CD8-positive, alpha-beta memory T cell (primary cell): Measurements from ENCODE around the gene MYL3. TPM values are rescaled to one million over a fixed set of nuclear protein-coding genes. Genes with fewer than 3 reads are reported as not detected.

ENCODE experiments used
- CTCF ChIA-PET: fragments of 350-600 bp; sonication (Branson Sonifier 250); formaldehyde crosslinking; loops from one replicate; lab custom pipeline; 2021; ENCODE audit warnings: antibody characterized with exemption; lab: Charles Lee
- POLR2A ChIA-PET: fragments of 350-600 bp; sonication (Branson Sonifier 250); formaldehyde crosslinking; loops from one replicate; lab custom pipeline; 2021; ENCODE audit warnings: antibody characterized with exemption; lab: Charles Lee
- DNase-seq, 5 donors: peaks; one replicate each; pipeline versions ENCODE4 v3.0.0 to v3.0.0-alpha.2; 2020 to 2022; ENCODE audit warnings: mixed read lengths in 1 of 5
- H3K27ac ChIP-seq: one replicate; pipeline ENCODE4 v1.7.0; 2013; ENCODE audit warnings: low read depth, mild to moderate bottlenecking, low read length, moderate library complexity
- H3K27me3 ChIP-seq: 2 replicates; pipeline ENCODE4 v1.7.0; 2013; ENCODE audit warnings: low read length, mild to moderate bottlenecking; ENCODE audit not compliant: insufficient read depth, poor library complexity, severe bottlenecking
- H3K36me3 ChIP-seq: 2 replicates; pipeline ENCODE4 v1.7.0; 2013; ENCODE audit warnings: mild to moderate bottlenecking, low read length, moderate library complexity; ENCODE audit not compliant: insufficient read depth
- H3K4me1 ChIP-seq: 2 replicates; pipeline ENCODE4 v1.7.0; 2013; ENCODE audit warnings: mild to moderate bottlenecking, low read length, moderate library complexity; ENCODE audit not compliant: insufficient read depth
- H3K4me3 ChIP-seq: 2 replicates; pipeline ENCODE4 v1.7.0; 2013; ENCODE audit warnings: mild to moderate bottlenecking, low read length
- H3K9me3 ChIP-seq: 2 replicates; pipeline ENCODE4 v1.7.0; 2013; ENCODE audit warnings: mild to moderate bottlenecking, low read length
- H3K27ac Mint-ChIP-seq, 8 donors: one replicate each; pipeline ENCODE4 v1.8.0; 2020 to 2021; ENCODE audit warnings: mixed read lengths in 8 of 8, mild to moderate bottlenecking in 6 of 8, inconsistent platforms in 3 of 8, moderate library complexity in 3 of 8
- H3K27me3 Mint-ChIP-seq, 2 donors: one replicate each; pipeline ENCODE4 v1.8.0; 2020 to 2021; ENCODE audit warnings: mixed read lengths in 2 of 2, mild to moderate bottlenecking in 1 of 2, moderate library complexity in 1 of 2
- H3K36me3 Mint-ChIP-seq, 3 donors: one replicate each; pipeline ENCODE4 v1.8.0; 2020 to 2021; ENCODE audit warnings: mixed read lengths in 3 of 3, inconsistent platforms in 1 of 3, mild to moderate bottlenecking in 1 of 3
- H3K4me1 Mint-ChIP-seq, 3 donors: one replicate each; pipeline ENCODE4 v1.8.0; 2020 to 2021; ENCODE audit warnings: mixed read lengths in 3 of 3, inconsistent platforms in 1 of 3, mild to moderate bottlenecking in 1 of 3
- H3K4me3 Mint-ChIP-seq, 7 donors: one replicate each; pipeline ENCODE4 v1.8.0; 2020 to 2021; ENCODE audit warnings: mixed read lengths in 7 of 7, mild to moderate bottlenecking in 6 of 7, moderate library complexity in 4 of 7, inconsistent platforms in 2 of 7
- H3K9me3 Mint-ChIP-seq, 5 donors: one replicate each; pipeline ENCODE4 v1.8.0; 2020 to 2022; ENCODE audit warnings: mixed read lengths in 5 of 5, mild to moderate bottlenecking in 3 of 5, moderate library complexity in 2 of 5, inconsistent platforms in 1 of 5
- polyA plus RNA-seq: library from polyadenylated mRNA; unstranded; fragments of 300-500 nt; fragmentation: Illumina TruSeq; gene quantifications from one replicate; pipeline ENCODE4 v1.2.3, GENCODE V29; 2021
- total RNA-seq, 2 experiments: library from RNA; stranded (reverse); gene quantifications; one replicate each; pipeline ENCODE4 v1.2.3, GENCODE V29; 2021

MYL3 gene
- total and polyA plus RNA-seq, 3 experiments from 2014 or later = not detected

GRCh38 chr3:46907960-46908293 lies 44.7 kb upstream of the MYL3 start:
- Mint-ChIP-seq H3K27ac (no peak overlapping the region), H3K4me1 (peaks cover 7 to 9% (median 7%) of the 10 kb centered on the region in 3 donors), H3K27me3 (peaks cover 0 to 3% of the 10 kb centered on the region in 2 donors), H3K4me3 (no peak overlapping the region), H3K36me3 (no peaks in the 10 kb centered on the region), H3K9me3 (no peaks in the 10 kb centered on the region)
- ChIA-PET POLR2A (no interaction called here), CTCF (no interaction called here)
- H3K4me3 ChIP-seq = no peak overlapping the region
- H3K27me3 ChIP-seq = no peaks in the 10 kb centered on the region
- H3K4me1 ChIP-seq = peaks cover 6% of the 10 kb centered on the region
- H3K36me3 ChIP-seq = no peaks in the 10 kb centered on the region
- no peaks in the 10 kb centered on the region for H3K9me3 ChIP-seq
- no peak overlapping the region for H3K27ac ChIP-seq
- no peak for DNase-seq

- no peaks in the 10 kb centered on the region for H3K9me3 Mint-ChIP-seq
- ChIA-PET CTCF (no interaction called here), POLR2A (no interaction called here)
- peaks cover 6% of the 10 kb centered on the region for H3K4me1 ChIP-seq
- H3K36me3 ChIP-seq = no peaks in the 10 kb centered on the region
- H3K36me3 Mint-ChIP-seq = no peaks in the 10 kb centered on the region
- no peak overlapping the region for H3K4me3 ChIP-seq
- H3K4me1 Mint-ChIP-seq = peaks cover 6 to 8% (median 7%) of the 10 kb centered on the region in 3 donors
- peak in 1 of 5 donors; percentile 21 for DNase-seq
- H3K27me3 ChIP-seq = no peaks in the 10 kb centered on the region
- no peaks in the 10 kb centered on the region for H3K9me3 ChIP-seq
- peaks cover 0 to 3% of the 10 kb centered on the region in 2 donors for H3K27me3 Mint-ChIP-seq
- H3K27ac ChIP-seq = no peak overlapping the region
- peak overlapping the region in 1 of 8 donors; percentile 36 for H3K27ac Mint-ChIP-seq
- no peak overlapping the region for H3K4me3 Mint-ChIP-seq
Observed at GRCh38 chr3:46907271-46907670, 44.0 kb upstream of the MYL3 start.

- Histone ChIP-seq H3K4me3 (no peak overlapping the region), H3K27ac (no peak overlapping the region), H3K4me1 (peaks cover 6% of the 10 kb centered on the region), H3K27me3 (no peaks in the 10 kb centered on the region), H3K36me3 (no peaks in the 10 kb centered on the region), H3K9me3 (no peaks in the 10 kb centered on the region)
- peak in 1 of 5 donors; percentile 36 for DNase-seq
- no peak overlapping the region for H3K4me3 Mint-ChIP-seq
- H3K27ac Mint-ChIP-seq = no peak overlapping the region
- no peaks in the 10 kb centered on the region for H3K9me3 Mint-ChIP-seq
- H3K27me3 Mint-ChIP-seq = peaks cover 0 to 3% of the 10 kb centered on the region in 2 donors
- POLR2A ChIA-PET = no interaction called here
- CTCF ChIA-PET = no interaction called here
- no peaks in the 10 kb centered on the region for H3K36me3 Mint-ChIP-seq
- peaks cover 6 to 8% (median 7%) of the 10 kb centered on the region in 3 donors for H3K4me1 Mint-ChIP-seq
Observed at GRCh38 chr3:46906471-46907058, 43.3 kb upstream of the MYL3 start.

GRCh38 chr3:46905661-46906451 lies 42.6 kb upstream of the MYL3 start:
- Mint-ChIP-seq H3K27ac (peak overlapping the region in 1 of 8 donors; percentile 38), H3K9me3 (no peaks in the 10 kb centered on the region), H3K4me1 (peaks cover 6 to 7% (median 6%) of the 10 kb centered on the region in 3 donors), H3K4me3 (no peak overlapping the region), H3K36me3 (no peaks in the 10 kb centered on the region), H3K27me3 (peaks cover 0 to 3% of the 10 kb centered on the region in 2 donors)
- ChIA-PET CTCF (no interaction called here), POLR2A (no interaction called here)
- Histone ChIP-seq H3K4me1 (peaks cover 6% of the 10 kb centered on the region), H3K36me3 (no peaks in the 10 kb centered on the region), H3K9me3 (no peaks in the 10 kb centered on the region), H3K4me3 (no peak overlapping the region), H3K27me3 (no peaks in the 10 kb centered on the region), H3K27ac (no peak overlapping the region)
- peak in 1 of 5 donors; percentile 41 for DNase-seq

- H3K27me3 ChIP-seq = no peaks in the 10 kb centered on the region
- H3K4me1 Mint-ChIP-seq = peaks cover 6 to 7% (median 6%) of the 10 kb centered on the region in 3 donors
- CTCF ChIA-PET = no interaction called here
- DNase-seq = peak in 1 of 5 donors; percentile 26
- POLR2A ChIA-PET = no interaction called here
- no peak overlapping the region for H3K27ac Mint-ChIP-seq
- no peaks in the 10 kb centered on the region for H3K9me3 ChIP-seq
- H3K36me3 ChIP-seq = no peaks in the 10 kb centered on the region
- no peak overlapping the region for H3K4me3 ChIP-seq
- H3K4me3 Mint-ChIP-seq = no peak overlapping the region
- H3K27ac ChIP-seq = no peak overlapping the region
- H3K9me3 Mint-ChIP-seq = no peaks in the 10 kb centered on the region
- H3K36me3 Mint-ChIP-seq = no peaks in the 10 kb centered on the region
- peaks cover 0 to 3% of the 10 kb centered on the region in 2 donors for H3K27me3 Mint-ChIP-seq
- peaks cover 6% of the 10 kb centered on the region for H3K4me1 ChIP-seq
Observed at GRCh38 chr3:46905213-46905560, 41.9 kb upstream of the MYL3 start.

GRCh38 chr3:46904303-46905212 lies 41.3 kb upstream of the MYL3 start:
- Mint-ChIP-seq H3K36me3 (no peaks in the 10 kb centered on the region), H3K27me3 (peaks cover 0 to 3% of the 10 kb centered on the region in 2 donors), H3K4me3 (no peak overlapping the region), H3K27ac (peak overlapping the region in 1 of 8 donors; percentile 56), H3K4me1 (peaks cover 4 to 5% (median 4%) of the 10 kb centered on the region in 3 donors), H3K9me3 (no peaks in the 10 kb centered on the region)
- Histone ChIP-seq H3K27ac (no peak overlapping the region), H3K4me3 (no peak overlapping the region), H3K4me1 (peaks cover 6% of the 10 kb centered on the region), H3K27me3 (no peaks in the 10 kb centered on the region), H3K9me3 (no peaks in the 10 kb centered on the region), H3K36me3 (no peaks in the 10 kb centered on the region)
- ChIA-PET POLR2A (no interaction called here), CTCF (no interaction called here)
- DNase-seq = peak in 1 of 5 donors; percentile 36

GRCh38 chr3:46903341-46904302 lies 40.4 kb upstream of the MYL3 start:
- no peaks in the 10 kb centered on the region for H3K4me1 ChIP-seq
- H3K27ac ChIP-seq = no peak overlapping the region
- ChIA-PET POLR2A (no interaction called here), CTCF (no interaction called here)
- no peaks in the 10 kb centered on the region for H3K27me3 ChIP-seq
- no peak overlapping the region for H3K4me3 ChIP-seq
- no peak overlapping the region for H3K4me3 Mint-ChIP-seq
- H3K9me3 Mint-ChIP-seq = no peaks in the 10 kb centered on the region
- no peaks in the 10 kb centered on the region for H3K9me3 ChIP-seq
- H3K27ac Mint-ChIP-seq = peak overlapping the region in 1 of 8 donors; percentile 65
- H3K36me3 Mint-ChIP-seq = no peaks in the 10 kb centered on the region
- H3K27me3 Mint-ChIP-seq = peaks cover 6 to 7% of the 10 kb centered on the region in 2 donors
- no peaks in the 10 kb centered on the region for H3K36me3 ChIP-seq
- peak in 1 of 5 donors; percentile 26 for DNase-seq
- peaks cover 2 to 5% (median 4%) of the 10 kb centered on the region in 3 donors for H3K4me1 Mint-ChIP-seq
